H1 (cell line): ENCODE measurements around the gene CCDC192. TPM values are rescaled to one million over a fixed set of nuclear protein-coding genes. Genes with fewer than 3 reads are reported as not detected.

Experiments used
- CHD2 ChIP-seq: IDR thresholded peaks from 2 replicates; pipeline ENCODE4 v1.6.1; 2012; ENCODE audit warnings: low read length, improper control_type of control experiment
- KDM1A ChIP-seq: fragments of 200-600, 300-600 bp; sonication (generic); IDR thresholded peaks from 2 replicates; pipeline ENCODE4 v1.7.1; 2016; ENCODE audit warnings: mild to moderate bottlenecking, low read length, borderline replicate concordance
- KDM5A ChIP-seq: fragments of 200-600 bp; IDR thresholded peaks from 2 replicates; pipeline ENCODE4 v1.7.1; 2012; ENCODE audit warnings: mild to moderate bottlenecking, low read length, inconsistent platforms, mixed read lengths
- polyA plus RNA-seq, 7 experiments: library from polyadenylated mRNA; depleted of rRNA in 3 of 7; stranded (reverse) in 5 of 7; unstranded in 2 of 7; fragments of >200 nt in 5 of 7; fragments of 200-250 nt in 2 of 7; gene quantifications; 1 replicate in 5 of 7; 2 replicates in 1 of 7; 4 replicates in 1 of 7; pipeline versions ENCODE4 v1.2.1 to v1.2.3, GENCODE V29; 2011 to 2013; ENCODE audit warnings: missing spikeins in 2 of 7, mixed read lengths in 2 of 7
- total RNA-seq: library from RNA; stranded (reverse); fragmentation: NEBNext Ultra II Directional; extraction: Animal tissue kit (Norgen Biotek cat#: 25700); gene quantifications from 2 replicates; pipeline ENCODE4 v1.2.1, GENCODE V29; 2021
- TF ChIP-seq, protein P1 (sequence below), 3 experiments: IDR thresholded peaks; 1 replicate in 2 of 3; 2 replicates in 1 of 3; pipeline versions ENCODE4 v1.5.1 to v1.6.1; 2011; ENCODE audit warnings: low read length in 3 of 3, mild to moderate bottlenecking in 3 of 3, inconsistent platforms in 2 of 3, low read depth in 1 of 3, moderate library complexity in 1 of 3; ENCODE audit not compliant: insufficient read depth in 1 of 3; ENCODE audit errors: control extremely low read depth in 1 of 3

CCDC192 gene
- total and polyA plus RNA-seq, 2 of the 8 experiments (the other 6 are each of a cell fraction or from before 2014, with no cell fraction given), result 0.61 TPM; not detected in 1

DNA sequence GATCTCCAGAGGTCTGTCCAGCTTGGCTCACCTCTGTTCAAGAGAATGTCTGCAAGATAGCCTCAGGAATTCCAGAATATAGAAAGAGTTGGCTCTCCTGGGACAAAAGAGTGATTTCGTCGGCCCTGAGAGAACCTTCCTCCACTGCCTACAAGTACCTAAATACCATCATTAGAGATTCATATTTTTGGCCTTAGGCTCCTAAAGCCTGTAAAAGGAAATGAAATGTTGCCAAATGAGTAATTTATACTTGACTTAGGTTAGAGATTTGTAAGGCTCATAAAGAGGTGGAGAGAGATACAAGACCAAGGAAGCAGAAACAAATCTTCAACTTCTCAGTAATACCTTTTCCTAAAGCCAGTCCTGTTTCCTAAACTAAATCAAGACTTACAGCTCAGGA, 146.2 kb downstream of the CCDC192 start (continued):
- TF ChIP-seq, protein P1, sequence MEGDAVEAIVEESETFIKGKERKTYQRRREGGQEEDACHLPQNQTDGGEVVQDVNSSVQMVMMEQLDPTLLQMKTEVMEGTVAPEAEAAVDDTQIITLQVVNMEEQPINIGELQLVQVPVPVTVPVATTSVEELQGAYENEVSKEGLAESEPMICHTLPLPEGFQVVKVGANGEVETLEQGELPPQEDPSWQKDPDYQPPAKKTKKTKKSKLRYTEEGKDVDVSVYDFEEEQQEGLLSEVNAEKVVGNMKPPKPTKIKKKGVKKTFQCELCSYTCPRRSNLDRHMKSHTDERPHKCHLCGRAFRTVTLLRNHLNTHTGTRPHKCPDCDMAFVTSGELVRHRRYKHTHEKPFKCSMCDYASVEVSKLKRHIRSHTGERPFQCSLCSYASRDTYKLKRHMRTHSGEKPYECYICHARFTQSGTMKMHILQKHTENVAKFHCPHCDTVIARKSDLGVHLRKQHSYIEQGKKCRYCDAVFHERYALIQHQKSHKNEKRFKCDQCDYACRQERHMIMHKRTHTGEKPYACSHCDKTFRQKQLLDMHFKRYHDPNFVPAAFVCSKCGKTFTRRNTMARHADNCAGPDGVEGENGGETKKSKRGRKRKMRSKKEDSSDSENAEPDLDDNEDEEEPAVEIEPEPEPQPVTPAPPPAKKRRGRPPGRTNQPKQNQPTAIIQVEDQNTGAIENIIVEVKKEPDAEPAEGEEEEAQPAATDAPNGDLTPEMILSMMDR (IDR thresholded peaks at IDR 0.05; ENCODE audit: control extremely low read depth in 1 of 3, insufficient read depth in 1 of 3, low read depth in 1 of 3, low read length in 3 of 3), result no peak
- no peak for TF ChIP-seq KDM5A
- no peak for TF ChIP-seq KDM1A
- TF ChIP-seq CHD2, result no peak
- TF ChIP-seq, all 59 proteins: peak for 0
